B cell (primary cell): ENCODE data around the gene TBC1D32. TPM values are rescaled to one million over a fixed set of nuclear protein-coding genes. Genes with fewer than 3 reads are reported as not detected.

ENCODE experiments used
- ATAC-seq: fragments of 200-7000 bp; cut with Tn5 transposase; one replicate; pipeline ENCODE4 v1.10.0; 2021; ENCODE audit warnings: low read depth, mild to moderate bottlenecking, moderate number of reproducible peaks, moderate library complexity
- CTCF ChIA-PET: fragments of 350-600 bp; sonication (Branson Sonifier 250); formaldehyde crosslinking; loops from one replicate; lab custom pipeline; 2021; ENCODE audit warnings: antibody characterized with exemption, inconsistent platforms; lab: Charles Lee
- POLR2A ChIA-PET: fragments of 350-600 bp; sonication (Branson Sonifier 250); formaldehyde crosslinking; loops from one replicate; lab custom pipeline; 2021; ENCODE audit warnings: antibody characterized with exemption; lab: Charles Lee
- DNase-seq: peaks from one replicate; pipeline ENCODE4 v3.0.0; 2013
- H2AFZ ChIP-seq: 2 replicates; pipeline ENCODE4 v1.6.1; 2012; ENCODE audit warnings: mild to moderate bottlenecking, low read depth, low read length; ENCODE audit not compliant: insufficient read depth, poor library complexity, severe bottlenecking
- H3K27ac ChIP-seq, 2 donors: 1 replicate in 1 of 2; 2 replicates in 1 of 2; pipeline ENCODE4 v1.5.1; 2012 to 2013; ENCODE audit warnings: low read length in 2 of 2, mild to moderate bottlenecking in 2 of 2, moderate library complexity in 1 of 2
- H3K27me3 ChIP-seq, 4 experiments: fragments of 200-600 bp in 1 of 4; sonication (generic) in 1 of 4; replicated peaks in 1 of 4; 1 replicate in 2 of 4; 2 replicates in 2 of 4; pipeline versions ENCODE4 v1.6.1 to v1.7.0; 2013 to 2016; ENCODE audit warnings: low read length in 3 of 4, mild to moderate bottlenecking in 2 of 4, mixed read lengths in 1 of 4, moderate library complexity in 1 of 4; ENCODE audit not compliant: insufficient read depth in 4 of 4, control insufficient read depth in 3 of 4; ENCODE audit errors: control extremely low read depth in 1 of 4
- H3K36me3 ChIP-seq, 2 experiments: replicated peaks in 1 of 2; 1 replicate in 1 of 2; 2 replicates in 1 of 2; pipeline versions ENCODE4 v1.6.1 to v1.7.1; 2013; ENCODE audit warnings: low read length in 1 of 2; ENCODE audit not compliant: insufficient read depth in 2 of 2, control insufficient read depth in 1 of 2; ENCODE audit errors: control extremely low read depth in 1 of 2, extremely low read depth in 1 of 2
- H3K4me1 ChIP-seq, 2 donors: fragments of 200-600 bp in 1 of 2; sonication (generic) in 1 of 2; 1 replicate in 1 of 2; 2 replicates in 1 of 2; pipeline versions ENCODE4 v1.5.1 to v1.6.1; 2013 to 2017; ENCODE audit warnings: low read length in 2 of 2; ENCODE audit not compliant: control insufficient read depth in 2 of 2, insufficient read depth in 2 of 2
- H3K4me2 ChIP-seq: replicated peaks from 2 replicates; pipeline ENCODE3; 2012; ENCODE audit warnings: mild to moderate bottlenecking, low read depth, low read length; ENCODE audit not compliant: poor library complexity, severe bottlenecking
- H3K4me3 ChIP-seq, 5 experiments: fragments of 200-600 bp in 1 of 5; sonication (generic) in 1 of 5; 1 replicate in 3 of 5; 2 replicates in 2 of 5; pipeline versions ENCODE4 v1.5.1 to v1.7.0; 2011 to 2016; ENCODE audit warnings: low read length in 4 of 5, mild to moderate bottlenecking in 4 of 5, low read depth in 2 of 5, control low read depth in 1 of 5, moderate library complexity in 1 of 5; ENCODE audit not compliant: insufficient read depth in 1 of 5; ENCODE audit errors: control extremely low read depth in 1 of 5, extremely low read depth in 1 of 5
- H3K79me2 ChIP-seq: fragments of 200-600 bp; sonication (generic); one replicate; pipeline ENCODE4 v1.6.0; 2016; ENCODE audit warnings: low read length; ENCODE audit not compliant: control insufficient read depth, insufficient read depth
- H3K9ac ChIP-seq: fragments of 200-600 bp; sonication (generic); 2 replicates; pipeline ENCODE4 v1.6.1; 2017; ENCODE audit warnings: mild to moderate bottlenecking, low read length, moderate library complexity
- H3K9me3 ChIP-seq, 3 donors: one replicate each; pipeline versions ENCODE4 v1.6.1 to v1.7.1; 2013; ENCODE audit warnings: low read length in 2 of 3; ENCODE audit not compliant: control insufficient read depth in 2 of 3, insufficient read depth in 1 of 3; ENCODE audit errors: control extremely low read depth in 1 of 3
- H4K20me1 ChIP-seq: 2 replicates; pipeline ENCODE4 v1.6.0; 2012; ENCODE audit warnings: mild to moderate bottlenecking, low read length; ENCODE audit not compliant: insufficient read depth, control insufficient read depth, poor library complexity, severe bottlenecking
- H3K27ac Mint-ChIP-seq: one replicate; pipeline ENCODE4 v1.8.0; 2021; ENCODE audit warnings: mixed read lengths
- H3K27me3 Mint-ChIP-seq: one replicate; pipeline ENCODE4 v1.8.0; 2021; ENCODE audit warnings: mixed read lengths
- H3K4me1 Mint-ChIP-seq: one replicate; pipeline ENCODE4 v1.8.0; 2021; ENCODE audit warnings: mixed read lengths
- H3K4me3 Mint-ChIP-seq: one replicate; pipeline ENCODE4 v1.8.0; 2021; ENCODE audit warnings: mixed read lengths
- H3K9me3 Mint-ChIP-seq: one replicate; pipeline ENCODE4 v1.8.0; 2022; ENCODE audit warnings: mixed read lengths; ENCODE audit not compliant: insufficient read depth
- EZH2 ChIP-seq: IDR thresholded peaks from 2 replicates; pipeline ENCODE4 v1.6.1; 2012; ENCODE audit warnings: borderline replicate concordance, low read depth, mild to moderate bottlenecking, moderate library complexity, low read length; ENCODE audit not compliant: insufficient read depth, poor library complexity, severe bottlenecking
- intact Hi-C: fragments of 100-400 bp; cut with micrococcal nuclease; formaldehyde crosslinking; loops from one replicate; pipeline ENCODE4 v1.10.0; 2022
- polyA plus RNA-seq: library from polyadenylated mRNA; depleted of rRNA; stranded (reverse); fragments of >200 nt; gene quantifications from 2 replicates; pipeline ENCODE4 v1.2.3, GENCODE V29; 2012
- total RNA-seq, 2 donors: library from RNA; stranded (reverse); fragments of 120-200 nt in 1 of 2; gene quantifications; 1 replicate in 1 of 2; 2 replicates in 1 of 2; pipeline versions ENCODE4 v1.2.3 to v1.2.4, GENCODE V29; 2013 to 2022
- TF ChIP-seq, protein P1 (sequence below): fragments of 200-600 bp; IDR thresholded peaks from one replicate; pipeline ENCODE4 v1.8.0; 2022; ENCODE audit warnings: antibody characterized with exemption, mild to moderate bottlenecking

Gene TBC1D32
- total and polyA plus RNA-seq, 2 donors (not counting 1 experiment from before 2014, with no cell fraction given) = 9.0 to 20.9 TPM

DNA sequence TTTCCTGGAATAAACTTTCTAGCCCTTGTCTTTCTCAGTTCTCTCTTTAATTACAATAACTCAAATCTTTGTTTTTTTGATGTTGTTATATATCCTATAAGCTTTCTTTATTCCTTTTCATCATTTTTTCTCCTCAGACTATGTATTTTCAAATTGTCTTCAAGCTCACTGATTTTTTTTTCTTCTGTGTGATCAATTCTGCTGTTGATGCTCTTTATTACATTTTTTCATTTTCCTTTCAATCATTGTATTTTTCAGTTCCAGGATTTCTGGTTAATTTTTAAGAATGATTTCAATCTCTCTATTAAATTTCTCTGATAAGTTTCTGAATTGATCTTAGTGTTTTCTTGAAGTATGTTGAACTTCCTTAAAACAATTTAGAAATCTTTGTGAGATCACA is 209.7 kb downstream of the TBC1D32 start:
- Histone ChIP-seq H3K79me2 (no peaks in the 10 kb centered on the region), H3K4me1 (no peaks in the 10 kb centered on the region), H3K9ac (no peak overlapping the region), H3K36me3 (peaks cover 9 to 10% of the 10 kb centered on the region in 2 experiments), H2AFZ (no peak overlapping the region), H3K27ac (no peak overlapping the region), H3K9me3 (peaks cover 7 to 20% (median 9%) of the 10 kb centered on the region in 3 donors), H3K4me2 (no peak overlapping the region), H3K27me3 (no peaks in the 10 kb centered on the region), H3K4me3 (no peak overlapping the region), H4K20me1 (no peaks in the 10 kb centered on the region)
- intact Hi-C loops = no loop called here
- Mint-ChIP-seq H3K4me1 (no peaks in the 10 kb centered on the region), H3K27ac (no peak overlapping the region), H3K9me3 (peaks cover 8% of the 10 kb centered on the region), H3K27me3 (no peaks in the 10 kb centered on the region), H3K4me3 (no peak overlapping the region)
- no peak for ATAC-seq
- TF ChIP-seq EZH2 = no peak
- TF ChIP-seq, protein P1, sequence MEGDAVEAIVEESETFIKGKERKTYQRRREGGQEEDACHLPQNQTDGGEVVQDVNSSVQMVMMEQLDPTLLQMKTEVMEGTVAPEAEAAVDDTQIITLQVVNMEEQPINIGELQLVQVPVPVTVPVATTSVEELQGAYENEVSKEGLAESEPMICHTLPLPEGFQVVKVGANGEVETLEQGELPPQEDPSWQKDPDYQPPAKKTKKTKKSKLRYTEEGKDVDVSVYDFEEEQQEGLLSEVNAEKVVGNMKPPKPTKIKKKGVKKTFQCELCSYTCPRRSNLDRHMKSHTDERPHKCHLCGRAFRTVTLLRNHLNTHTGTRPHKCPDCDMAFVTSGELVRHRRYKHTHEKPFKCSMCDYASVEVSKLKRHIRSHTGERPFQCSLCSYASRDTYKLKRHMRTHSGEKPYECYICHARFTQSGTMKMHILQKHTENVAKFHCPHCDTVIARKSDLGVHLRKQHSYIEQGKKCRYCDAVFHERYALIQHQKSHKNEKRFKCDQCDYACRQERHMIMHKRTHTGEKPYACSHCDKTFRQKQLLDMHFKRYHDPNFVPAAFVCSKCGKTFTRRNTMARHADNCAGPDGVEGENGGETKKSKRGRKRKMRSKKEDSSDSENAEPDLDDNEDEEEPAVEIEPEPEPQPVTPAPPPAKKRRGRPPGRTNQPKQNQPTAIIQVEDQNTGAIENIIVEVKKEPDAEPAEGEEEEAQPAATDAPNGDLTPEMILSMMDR = no peak
- POLR2A ChIA-PET = no interaction called here
- no peak for DNase-seq
- CTCF ChIA-PET = interaction anchor here (0.9 kb wide), 1 partner anchor 9 kb away, joined by 3 read pairs; no protein-coding TSS in a partner anchor

DNA sequence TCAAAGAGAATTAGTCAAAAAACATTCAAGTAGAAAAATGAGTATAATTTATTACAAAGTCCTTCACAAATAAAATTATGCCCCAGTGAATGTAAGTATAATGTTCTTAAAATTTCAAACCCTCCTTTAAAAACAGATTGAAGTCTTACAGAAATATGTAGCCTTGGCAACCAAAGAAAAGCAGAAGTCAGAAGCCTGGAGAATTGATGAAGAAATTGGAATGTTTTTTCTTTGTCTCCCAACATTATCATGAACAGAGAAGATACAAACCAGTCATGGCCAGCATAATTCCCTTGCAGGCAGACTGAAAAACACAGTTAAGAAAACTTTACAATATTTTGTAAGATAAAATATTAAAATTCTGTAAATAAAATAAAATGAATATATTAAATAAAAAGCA is 221.9 kb downstream of the TBC1D32 start:
- Histone ChIP-seq H4K20me1 (no peaks in the 10 kb centered on the region), H3K36me3 (no peaks in the 10 kb centered on the region), H3K27ac (no peak overlapping the region), H3K4me1 (no peaks in the 10 kb centered on the region), H3K4me2 (no peak overlapping the region), H3K9me3 (no peaks in the 10 kb centered on the region), H3K4me3 (no peak overlapping the region), H3K9ac (no peak overlapping the region), H3K27me3 (no peaks in the 10 kb centered on the region), H3K79me2 (no peaks in the 10 kb centered on the region), H2AFZ (no peak overlapping the region)
- no peaks in the 10 kb centered on the region for H3K4me1 Mint-ChIP-seq
- intact Hi-C loops = no loop called here
- no peak overlapping the region for H3K27ac Mint-ChIP-seq
- CTCF ChIA-PET = no interaction called here
- POLR2A ChIA-PET = no interaction called here
- ATAC-seq = no peak
- H3K9me3 Mint-ChIP-seq = no peaks in the 10 kb centered on the region
- DNase-seq = no peak
- H3K27me3 Mint-ChIP-seq = no peaks in the 10 kb centered on the region
- no peak for TF ChIP-seq EZH2
- TF ChIP-seq, protein P1 = no peak
- H3K4me3 Mint-ChIP-seq = no peak overlapping the region
